Sigmoid colon (tissue), 7 donors: Measurements from ENCODE around the gene OR2A2. TPM values are rescaled to one million over a fixed set of nuclear protein-coding genes. Genes with fewer than 3 reads are reported as not detected.

ENCODE experiments used
- DNase-seq: peaks from one replicate; pipeline ENCODE4 v3.0.0-alpha.2; 2019
- H3K27ac ChIP-seq, 4 donors: fragments of 200-600 bp; sonication (generic); one replicate each; pipeline ENCODE4 v1.5.1; 2016 to 2019; ENCODE audit warnings: mild to moderate bottlenecking in 1 of 4
- H3K27me3 ChIP-seq, 3 donors: fragments of 200-600 bp; sonication (generic); one replicate each; pipeline ENCODE4 v1.5.1; 2019; ENCODE audit warnings: mild to moderate bottlenecking in 1 of 3
- H3K36me3 ChIP-seq, 4 donors: fragments of 200-600 bp; sonication (generic); one replicate each; pipeline ENCODE4 v1.5.1; 2016 to 2019
- H3K4me1 ChIP-seq, 4 donors: fragments of 200-600 bp; sonication (generic); one replicate each; pipeline ENCODE4 v1.5.1; 2017 to 2019
- H3K4me3 ChIP-seq, 4 donors: fragments of 200-600 bp; sonication (generic); one replicate each; pipeline ENCODE4 v1.5.1; 2017 to 2019; ENCODE audit warnings: mild to moderate bottlenecking in 2 of 4, moderate library complexity in 1 of 4
- H3K9me3 ChIP-seq, 4 donors: fragments of 200-600 bp in 3 of 4; sonication (generic) in 3 of 4; one replicate each; pipeline versions ENCODE4 v1.5.1 to v1.6.1; 2013 to 2019
- CTCF ChIP-seq, 4 experiments: fragments of 450-650 bp in 3 of 4; fragments of 200-600 bp in 1 of 4; IDR thresholded peaks; one replicate each; pipeline ENCODE4 v1.5.1; 2016 to 2019; ENCODE audit warnings: antibody characterized with exemption in 4 of 4, mild to moderate bottlenecking in 3 of 4, moderate library complexity in 2 of 4
- EP300 ChIP-seq, 4 donors: sonication (generic); formaldehyde crosslinking; IDR thresholded peaks; one replicate each; pipeline ENCODE4 v1.6.1; 2017; ENCODE audit warnings: antibody characterized with exemption in 4 of 4
- POLR2A ChIP-seq, 2 donors: fragments of 450-650 bp; IDR thresholded peaks; one replicate each; pipeline ENCODE4 v1.6.1; 2016; ENCODE audit warnings: antibody characterized with exemption in 2 of 2, mild to moderate bottlenecking in 2 of 2, moderate library complexity in 2 of 2
- POLR2AphosphoS5 ChIP-seq, 4 donors: sonication (generic); formaldehyde crosslinking; IDR thresholded peaks; one replicate each; pipeline ENCODE4 v1.6.1; 2017; ENCODE audit warnings: antibody characterized with exemption in 4 of 4
- WGBS, 2 donors: extraction: QIAGEN DNeasy Blood & Tissue Kit; methylation state at CpG; one replicate each; pipeline ENCODE4 v1.1.7; 2013; 5-methylcytosine and 5-hydroxymethylcytosine counted together
- intact Hi-C: fragments of 100-400 bp; cut with DNase I; formaldehyde crosslinking; loops from one replicate; pipeline ENCODE4 v1.15.1; 2023
- polyA plus RNA-seq, 3 donors: library from polyadenylated mRNA; stranded (reverse); fragments of 200-250 nt; gene quantifications; one replicate each; pipeline ENCODE4 v1.2.3, GENCODE V29; 2013
- total RNA-seq, 4 donors: library from RNA; depleted of rRNA; stranded (reverse); fragments of >200 nt; gene quantifications; one replicate each; pipeline ENCODE4 v1.1.0, GENCODE V29; 2016
- donor health status: healthy with polysubstance abuse.
- donor health status: Bipolar disorder and iron deficiency.
- donor health status: healthy.

The OR2A2 gene
- total and polyA plus RNA-seq, 7 donors: not detected

GRCh38 chr7:144100607-144101006, 8.8 kb upstream of the OR2A2 start:
- intact Hi-C loops: no loop called here
- no peaks in the 10 kb centered on the region for H3K36me3 ChIP-seq
- no peak for TF ChIP-seq POLR2AphosphoS5 (IDR thresholded peaks at IDR 0.05)
- TF ChIP-seq POLR2A (IDR thresholded peaks at IDR 0.05): no peak
- no peak for TF ChIP-seq EP300 (IDR thresholded peaks at IDR 0.05)
- no peak for TF ChIP-seq CTCF (IDR thresholded peaks at IDR 0.05)
- no peak overlapping the region for H3K4me3 ChIP-seq
- WGBS, 2 donors: 46 to 64% methylated on average over 3 of the region's 3 CpGs
- H3K27me3 ChIP-seq: no peaks in the 10 kb centered on the region
- H3K4me1 ChIP-seq: no peaks in the 10 kb centered on the region
- no peaks in the 10 kb centered on the region for H3K9me3 ChIP-seq
- no peak overlapping the region for H3K27ac ChIP-seq
- DNase-seq: no peak

DNA sequence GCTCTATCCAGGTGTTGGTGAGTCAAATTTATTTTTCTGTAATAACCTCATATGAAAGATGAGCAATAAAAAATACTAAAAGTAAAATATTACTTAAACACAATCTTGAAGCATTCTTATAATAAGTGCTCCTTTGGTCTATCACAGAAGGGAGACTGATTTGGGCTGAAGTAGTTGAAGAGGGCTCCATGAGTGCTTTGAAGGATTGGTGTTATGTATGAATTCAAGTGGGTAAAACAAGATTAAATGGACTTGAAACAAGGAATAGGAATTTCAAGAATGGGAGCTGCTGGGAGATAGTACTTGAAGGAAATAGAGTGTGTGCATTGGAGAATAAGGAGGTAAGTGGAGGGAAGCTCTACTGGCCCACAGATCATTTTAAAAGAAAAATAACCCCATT, 7.3 kb upstream of the OR2A2 start:
- DNase-seq: no peak
- no peaks in the 10 kb centered on the region for H3K27me3 ChIP-seq
- intact Hi-C loops: no loop called here
- H3K27ac ChIP-seq: no peak overlapping the region
- TF ChIP-seq EP300 (IDR thresholded peaks at IDR 0.05): no peak
- TF ChIP-seq POLR2AphosphoS5 (IDR thresholded peaks at IDR 0.05): no peak
- TF ChIP-seq CTCF (IDR thresholded peaks at IDR 0.05): no peak
- no peak for TF ChIP-seq POLR2A (IDR thresholded peaks at IDR 0.05)
- no peaks in the 10 kb centered on the region for H3K4me1 ChIP-seq
- no peak overlapping the region for H3K4me3 ChIP-seq
- no peaks in the 10 kb centered on the region for H3K36me3 ChIP-seq
- no peaks in the 10 kb centered on the region for H3K9me3 ChIP-seq

DNA sequence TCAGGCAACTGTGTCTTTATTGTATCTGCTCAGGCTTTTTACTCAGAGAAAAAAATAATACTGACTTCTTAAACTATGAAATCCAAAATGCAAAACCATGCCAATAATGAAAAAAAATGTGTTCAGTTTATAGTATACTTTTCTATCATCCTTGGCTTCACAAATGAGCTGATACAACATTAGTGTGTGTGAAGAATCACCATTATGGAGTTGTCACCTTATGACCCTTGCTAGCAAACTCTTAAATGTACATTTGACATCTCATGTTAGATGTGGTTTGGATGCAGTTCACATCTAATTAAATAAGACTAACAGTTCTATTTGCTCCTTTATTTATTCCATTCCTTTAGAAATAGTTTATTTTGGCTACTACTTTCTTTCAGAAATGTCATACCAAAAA, 4.2 kb upstream of the OR2A2 start:
- Histone ChIP-seq H3K27me3 (no peaks in the 10 kb centered on the region), H3K4me3 (no peak overlapping the region), H3K4me1 (no peaks in the 10 kb centered on the region), H3K36me3 (no peaks in the 10 kb centered on the region), H3K9me3 (no peaks in the 10 kb centered on the region), H3K27ac (no peak overlapping the region)
- intact Hi-C loops: no loop called here
- DNase-seq: no peak
- TF ChIP-seq EP300 (IDR thresholded peaks at IDR 0.05): no peak
- no peak for TF ChIP-seq POLR2AphosphoS5 (IDR thresholded peaks at IDR 0.05)
- no peak for TF ChIP-seq POLR2A (IDR thresholded peaks at IDR 0.05)
- no peak for TF ChIP-seq CTCF (IDR thresholded peaks at IDR 0.05)

DNA sequence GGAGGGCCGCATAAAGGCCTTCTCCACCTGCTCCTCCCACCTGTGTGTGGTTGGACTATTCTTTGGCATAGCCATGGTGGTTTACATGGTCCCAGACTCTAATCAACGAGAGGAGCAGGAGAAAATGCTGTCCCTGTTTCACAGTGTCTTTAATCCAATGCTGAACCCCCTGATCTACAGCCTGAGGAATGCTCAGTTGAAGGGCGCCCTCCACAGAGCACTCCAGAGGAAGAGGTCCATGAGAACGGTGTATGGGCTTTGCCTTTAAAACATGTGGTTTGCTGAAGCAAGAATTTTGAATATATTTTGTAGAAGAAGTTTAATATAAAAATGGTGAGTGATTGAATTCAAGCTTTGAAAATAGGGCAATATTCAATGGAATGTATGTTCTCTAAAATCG, 889 bp downstream of the OR2A2 start:
- DNase-seq: no peak
- Histone ChIP-seq H3K36me3 (no peaks in the 10 kb centered on the region), H3K27me3 (no peaks in the 10 kb centered on the region), H3K27ac (no peak overlapping the region), H3K9me3 (no peaks in the 10 kb centered on the region), H3K4me1 (no peaks in the 10 kb centered on the region), H3K4me3 (no peak overlapping the region)
- no peak for TF ChIP-seq CTCF (IDR thresholded peaks at IDR 0.05)
- no peak for TF ChIP-seq POLR2A (IDR thresholded peaks at IDR 0.05)
- no peak for TF ChIP-seq POLR2AphosphoS5 (IDR thresholded peaks at IDR 0.05)
- TF ChIP-seq EP300 (IDR thresholded peaks at IDR 0.05): no peak
- intact Hi-C loops: no loop called here
- WGBS, 2 donors: 79 to 81% methylated on average over 5 of the region's 5 CpGs

GRCh38 chr7:144113651-144114050, 4.3 kb downstream of the OR2A2 start:
- intact Hi-C loops: no loop called here
- DNase-seq: no peak
- no peak for TF ChIP-seq POLR2AphosphoS5 (IDR thresholded peaks at IDR 0.05)
- TF ChIP-seq CTCF (IDR thresholded peaks at IDR 0.05): no peak
- no peak for TF ChIP-seq POLR2A (IDR thresholded peaks at IDR 0.05)
- TF ChIP-seq EP300 (IDR thresholded peaks at IDR 0.05): no peak
- Histone ChIP-seq H3K4me1 (no peaks in the 10 kb centered on the region), H3K4me3 (no peak overlapping the region), H3K27ac (no peak overlapping the region), H3K36me3 (no peaks in the 10 kb centered on the region), H3K27me3 (no peaks in the 10 kb centered on the region), H3K9me3 (no peaks in the 10 kb centered on the region)
- WGBS, 2 donors: 18 to 49% methylated on average over 1 of the region's 1 CpG
